GM12878 (cell line): ENCODE measurements around the gene FOXP3. TPM values are rescaled to one million over a fixed set of nuclear protein-coding genes. Genes with fewer than 3 reads are reported as not detected.

Source experiments
- ATAC-seq: fragments of 200-7000 bp; cut with Tn5 transposase; 3 replicates; pipeline ENCODE4 v1.9.1; 2020; ENCODE audit warnings: mild to moderate bottlenecking, moderate library complexity
- BruUV-seq: library from RNA; stranded (reverse); fragments of 400-500 nt; replicated peaks from 2 replicates; lab custom pipeline; 2021; lab: Mats Ljungman, UMichigan
- CTCF ChIA-PET: fragments of 300-600 bp; sonication (Branson Sonifier 250); formaldehyde crosslinking; extraction: SDS; loops from one replicate; lab custom pipeline; 2021; ENCODE audit warnings: inconsistent platforms; lab: Yijun Ruan, JAX
- POLR2A ChIA-PET: fragments of 350-600 bp; formaldehyde crosslinking; extraction: SDS; loops from one replicate; lab custom pipeline; 2021; ENCODE audit warnings: inconsistent platforms; lab: Charles Lee
- RAD21 ChIA-PET: fragments of 300-600 bp; sonication (Branson Sonifier 250); formaldehyde crosslinking; loops from one replicate; lab custom pipeline; 2023; ENCODE audit warnings: antibody characterized with exemption; ENCODE audit not compliant: unreplicated experiment; lab: Charles Lee
- SMC1A ChIA-PET: fragments of 300-600 bp; sonication (Branson Sonifier 250); formaldehyde crosslinking; loops from one replicate; lab custom pipeline; 2023; ENCODE audit not compliant: unreplicated experiment, uncharacterized antibody; lab: Charles Lee
- DNase-seq: peaks from one replicate; pipeline ENCODE4 v3.0.0-alpha.2; 2011; ENCODE audit warnings: low read depth, low spot score
- FAIRE-seq: peaks from 3 replicates; lab custom pipeline; 2011; peaks lifted over from hg19 to GRCh38; lab: Jason Lieb, UNC
- H2AFZ ChIP-seq: 2 replicates; pipeline ENCODE4 v1.6.0; 2011; ENCODE audit warnings: low read depth, low read length, control low read depth; ENCODE audit not compliant: control insufficient read depth
- H3K27ac ChIP-seq: 2 replicates; pipeline ENCODE4 v1.5.1; 2011; ENCODE audit warnings: control low read depth; ENCODE audit not compliant: control insufficient read depth, insufficient read depth
- H3K27me3 ChIP-seq, 2 experiments: replicated peaks in 1 of 2; 2 replicates each; pipeline versions ENCODE4 v1.6.0 to v1.6.1; 2011; ENCODE audit warnings: low read length in 1 of 2; ENCODE audit not compliant: control insufficient read depth in 2 of 2, insufficient read depth in 2 of 2
- H3K36me3 ChIP-seq, 2 experiments: 2 replicates each; pipeline ENCODE4 v1.5.1; 2011; ENCODE audit warnings: low read length in 1 of 2; ENCODE audit not compliant: control insufficient read depth in 2 of 2, insufficient read depth in 2 of 2
- H3K4me1 ChIP-seq: 2 replicates; pipeline ENCODE4 v1.6.1; 2011; ENCODE audit warnings: mild to moderate bottlenecking, low read length, moderate library complexity, mixed read lengths; ENCODE audit not compliant: control insufficient read depth, insufficient read depth
- H3K4me2 ChIP-seq: 2 replicates; pipeline ENCODE4 v1.6.0; 2011; ENCODE audit warnings: control low read depth; ENCODE audit not compliant: control insufficient read depth, insufficient read depth
- H3K4me3 ChIP-seq: fragments of 200-600 bp; sonication (generic); 2 replicates; pipeline ENCODE4 v1.5.1; 2016
- H3K79me2 ChIP-seq: 2 replicates; pipeline ENCODE4 v1.6.0; 2011; ENCODE audit warnings: low read length; ENCODE audit not compliant: control insufficient read depth, insufficient read depth
- H3K9ac ChIP-seq: 2 replicates; pipeline ENCODE4 v1.8.0; 2011; ENCODE audit warnings: low read length, control low read depth, mixed read lengths; ENCODE audit not compliant: control insufficient read depth, insufficient read depth
- H3K9me3 ChIP-seq: replicated peaks from 3 replicates; pipeline ENCODE4 v1.5.1; 2011; ENCODE audit warnings: mild to moderate bottlenecking, low read length; ENCODE audit not compliant: control insufficient read depth, insufficient read depth
- H4K20me1 ChIP-seq: 2 replicates; pipeline ENCODE4 v1.6.0; 2011; ENCODE audit not compliant: control insufficient read depth, insufficient read depth
- CBX5 ChIP-seq: sonication (generic); IDR thresholded peaks from 2 replicates; pipeline ENCODE4 v1.6.1; 2016; ENCODE audit warnings: low read depth, moderate library complexity, mild to moderate bottlenecking, inconsistent platforms
- CTCF ChIP-seq, 3 experiments: IDR thresholded peaks in 2 of 3; conservative IDR thresholded peaks in 1 of 3; 2 replicates each; pipeline ENCODE4 v1.5.1; 2011; ENCODE audit warnings: low read depth in 3 of 3, low read length in 3 of 3, mild to moderate bottlenecking in 3 of 3, control low read depth in 2 of 3, moderate library complexity in 2 of 3, inconsistent platforms in 1 of 3, mixed read lengths in 1 of 3; ENCODE audit not compliant: control insufficient read depth in 2 of 3, insufficient read depth in 1 of 3; ENCODE audit errors: extremely low read depth in 1 of 3
- EED ChIP-seq: sonication (generic); IDR thresholded peaks from 2 replicates; pipeline ENCODE4 v1.6.1; 2016; ENCODE audit warnings: antibody characterized with exemption, low read depth
- HDAC2 ChIP-seq: fragments of 200-600 bp; sonication (generic); IDR thresholded peaks from 2 replicates; pipeline ENCODE4 v1.6.1; 2017
- SREBF2 ChIP-seq: IDR thresholded peaks from 2 replicates; pipeline ENCODE4 v1.6.1; 2012; ENCODE audit warnings: mild to moderate bottlenecking, low read length
- STAT1 ChIP-seq: fragments of 450-650 bp; conservative IDR thresholded peaks from 2 replicates; pipeline ENCODE4 v1.6.1; 2014; ENCODE audit warnings: antibody characterized with exemption, mild to moderate bottlenecking
- TCF12 ChIP-seq: IDR thresholded peaks from 2 replicates; pipeline ENCODE4 v1.6.1; 2011; ENCODE audit warnings: low read depth, mild to moderate bottlenecking, low read length
- TCF3 ChIP-seq: IDR thresholded peaks from 2 replicates; pipeline ENCODE4 v1.6.1; 2012; ENCODE audit warnings: low read depth, mild to moderate bottlenecking, low read length, borderline replicate concordance; ENCODE audit not compliant: insufficient read depth
- ZNF207 ChIP-seq: fragments of 450-650 bp; IDR thresholded peaks from 2 replicates; pipeline ENCODE4 v1.6.1; 2014; ENCODE audit warnings: antibody characterized with exemption, mild to moderate bottlenecking, borderline replicate concordance
- WGBS: methylation state at CpG from one replicate; pipeline ENCODE4 v1.1.6; 2016; ENCODE audit warnings: low lambda C conversion rate; ENCODE audit not compliant: insufficient replicate concordance, insufficient coverage; ENCODE audit errors: missing lambda C conversion rate; 5-methylcytosine and 5-hydroxymethylcytosine counted together
- in situ Hi-C: fragments of 300-500 bp; cut with MboI; formaldehyde crosslinking; loops from 9 replicates; pipeline ENCODE4 v1.14.3; 2018; ENCODE audit warnings: mixed read lengths
- intact Hi-C: fragments of 100-400 bp; cut with micrococcal nuclease; formaldehyde crosslinking; loops from one replicate; pipeline ENCODE4 v1.14.2; 2022; ENCODE audit not compliant: unreplicated experiment
- polyA plus RNA-seq, 11 experiments: library from polyadenylated mRNA; depleted of rRNA in 4 of 11; unstranded in 6 of 11; stranded (reverse) in 5 of 11; fragments of >200 nt; fragmentation: Nextera tagmentation in 4 of 11; fragmentation: Illumina TruSeq in 1 of 11; extraction: Ambion mirVana in 4 of 11; extraction: Trizol in 1 of 11; gene quantifications; 1 replicate in 1 of 11; 2 replicates in 10 of 11; pipeline versions ENCODE4 v1.2.1 to v1.2.3, GENCODE V29; 2011 to 2016; ENCODE audit warnings: inconsistent platforms in 2 of 11, missing spikeins in 2 of 11, low read depth in 1 of 11
- total RNA-seq, 4 experiments: library from RNA; depleted of rRNA in 3 of 4; stranded (reverse); fragments of >200 nt in 3 of 4; fragmentation: Illumina TruSeq in 1 of 4; extraction: Trizol in 1 of 4; gene quantifications; 2 replicates each; pipeline versions ENCODE4 v1.2.1 to v1.2.3, GENCODE V29; 2013 to 2021
- TF ChIP-seq, protein P1 (sequence below): fragments of 450-650 bp; IDR thresholded peaks from 2 replicates; pipeline ENCODE4 v1.6.1; 2017; ENCODE audit warnings: low read depth, mild to moderate bottlenecking, moderate library complexity
- TF ChIP-seq, protein P2 (sequence below): fragments of 450-650 bp; conservative IDR thresholded peaks from 2 replicates; pipeline ENCODE4 v1.6.1; 2017; ENCODE audit warnings: mild to moderate bottlenecking, moderate library complexity

Gene FOXP3
- total and polyA plus RNA-seq, 10 of the 15 experiments (the other 5 are each of a cell fraction or from before 2014, with no cell fraction given), result 0.02 to 0.21 (median 0.08) TPM; not detected in 3

- H3K9me3 ChIP-seq, result no peaks in the 10 kb centered on the region
- ChIA-PET SMC1A (no interaction called here), RAD21 (no interaction called here), CTCF (no interaction called here), POLR2A (no interaction called here)
- no peak overlapping the region for H3K4me2 ChIP-seq
- no peaks in the 10 kb centered on the region for H4K20me1 ChIP-seq
- no peaks in the 10 kb centered on the region for H3K79me2 ChIP-seq
- 50% methylated on average over 1 of the region's 1 CpG for WGBS
- no TSS peak for BruUV-seq
- no peak overlapping the region for H3K9ac ChIP-seq
- TF ChIP-seq CBX5 (no peak), CTCF (IDR thresholded peaks at IDR 0.05 in 2 of 3, conservative IDR thresholded peaks at IDR 0.05 in 1 of 3; ENCODE audit: control insufficient read depth in 2 of 3, extremely low read depth in 1 of 3, insufficient read depth in 1 of 3, low read depth in 3 of 3, low read length in 3 of 3) (no peak), STAT1 (no peak)
- FAIRE-seq (no peak), ATAC-seq (no peak), DNase-seq (no peak)
- no peaks in the 10 kb centered on the region for H3K27me3 ChIP-seq
- H2AFZ ChIP-seq, result no peak overlapping the region
- no peaks in the 10 kb centered on the region for H3K4me1 ChIP-seq
- H3K27ac ChIP-seq, result no peak overlapping the region
- in situ Hi-C loops (no loop called here), intact Hi-C loops (no loop called here)
- no peaks in the 10 kb centered on the region for H3K36me3 ChIP-seq
- no peak overlapping the region for H3K4me3 ChIP-seq
Observed at GRCh38 chrX:49287665-49288064, 23.2 kb upstream of the FOXP3 start.

- 47% methylated on average over 4 of the region's 4 CpGs for WGBS
- FAIRE-seq, result no peak
- H3K36me3 ChIP-seq, result no peaks in the 10 kb centered on the region
- no peak overlapping the region for H3K4me2 ChIP-seq
- H3K9me3 ChIP-seq, result no peaks in the 10 kb centered on the region
- no peaks in the 10 kb centered on the region for H3K4me1 ChIP-seq
- H3K27ac ChIP-seq, result no peak overlapping the region
- TF ChIP-seq HDAC2, result no peak
- TF ChIP-seq SREBF2, result no peak
- no peak for TF ChIP-seq ZNF207
- TF ChIP-seq, protein P1, sequence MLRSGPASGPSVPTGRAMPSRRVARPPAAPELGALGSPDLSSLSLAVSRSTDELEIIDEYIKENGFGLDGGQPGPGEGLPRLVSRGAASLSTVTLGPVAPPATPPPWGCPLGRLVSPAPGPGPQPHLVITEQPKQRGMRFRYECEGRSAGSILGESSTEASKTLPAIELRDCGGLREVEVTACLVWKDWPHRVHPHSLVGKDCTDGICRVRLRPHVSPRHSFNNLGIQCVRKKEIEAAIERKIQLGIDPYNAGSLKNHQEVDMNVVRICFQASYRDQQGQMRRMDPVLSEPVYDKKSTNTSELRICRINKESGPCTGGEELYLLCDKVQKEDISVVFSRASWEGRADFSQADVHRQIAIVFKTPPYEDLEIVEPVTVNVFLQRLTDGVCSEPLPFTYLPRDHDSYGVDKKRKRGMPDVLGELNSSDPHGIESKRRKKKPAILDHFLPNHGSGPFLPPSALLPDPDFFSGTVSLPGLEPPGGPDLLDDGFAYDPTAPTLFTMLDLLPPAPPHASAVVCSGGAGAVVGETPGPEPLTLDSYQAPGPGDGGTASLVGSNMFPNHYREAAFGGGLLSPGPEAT, result no peak
- TF ChIP-seq, protein P2, sequence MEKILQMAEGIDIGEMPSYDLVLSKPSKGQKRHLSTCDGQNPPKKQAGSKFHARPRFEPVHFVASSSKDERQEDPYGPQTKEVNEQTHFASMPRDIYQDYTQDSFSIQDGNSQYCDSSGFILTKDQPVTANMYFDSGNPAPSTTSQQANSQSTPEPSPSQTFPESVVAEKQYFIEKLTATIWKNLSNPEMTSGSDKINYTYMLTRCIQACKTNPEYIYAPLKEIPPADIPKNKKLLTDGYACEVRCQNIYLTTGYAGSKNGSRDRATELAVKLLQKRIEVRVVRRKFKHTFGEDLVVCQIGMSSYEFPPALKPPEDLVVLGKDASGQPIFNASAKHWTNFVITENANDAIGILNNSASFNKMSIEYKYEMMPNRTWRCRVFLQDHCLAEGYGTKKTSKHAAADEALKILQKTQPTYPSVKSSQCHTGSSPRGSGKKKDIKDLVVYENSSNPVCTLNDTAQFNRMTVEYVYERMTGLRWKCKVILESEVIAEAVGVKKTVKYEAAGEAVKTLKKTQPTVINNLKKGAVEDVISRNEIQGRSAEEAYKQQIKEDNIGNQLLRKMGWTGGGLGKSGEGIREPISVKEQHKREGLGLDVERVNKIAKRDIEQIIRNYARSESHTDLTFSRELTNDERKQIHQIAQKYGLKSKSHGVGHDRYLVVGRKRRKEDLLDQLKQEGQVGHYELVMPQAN, result no peak
- no peak for TF ChIP-seq CBX5
- no peak for TF ChIP-seq TCF3
- no peak for TF ChIP-seq EED
- no peak for TF ChIP-seq TCF12
- intact Hi-C loops (no loop called here), in situ Hi-C loops (no loop called here)
- SMC1A ChIA-PET, result no interaction called here
- no peaks in the 10 kb centered on the region for H3K27me3 ChIP-seq
- BruUV-seq, result no TSS peak
- no peak overlapping the region for H3K4me3 ChIP-seq
- RAD21 ChIA-PET, result no interaction called here
- CTCF ChIA-PET, result no interaction called here
- no peak for ATAC-seq
- H4K20me1 ChIP-seq, result no peaks in the 10 kb centered on the region
- POLR2A ChIA-PET, result no interaction called here
- H3K79me2 ChIP-seq, result no peaks in the 10 kb centered on the region
- DNase-seq, result no peak
- no peak overlapping the region for H3K9ac ChIP-seq
- H2AFZ ChIP-seq, result no peak overlapping the region
Observed at GRCh38 chrX:49286581-49286980, 22.1 kb upstream of the FOXP3 start.
